Subcutaneous adipose tissue (tissue), 4 donors: Measurements from ENCODE around the gene STAU1. TPM values are rescaled to one million over a fixed set of nuclear protein-coding genes. Genes with fewer than 3 reads are reported as not detected.

Experiments used
- CTCF ChIP-seq: fragments of 450-650 bp; IDR thresholded peaks from one replicate; pipeline ENCODE4 v1.5.1; 2016; ENCODE audit warnings: low read depth, mild to moderate bottlenecking, control low read depth, antibody characterized with exemption, moderate library complexity
- total RNA-seq, 4 donors: library from RNA; depleted of rRNA; stranded (reverse); fragments of >200 nt; gene quantifications; one replicate each; pipeline ENCODE4 v1.1.0, GENCODE V29; 2016

The STAU1 gene
- total RNA-seq, 4 donors from 2014 or later = 70.4 to 89.7 (median 76.2) TPM

GRCh38 chr20:49104365-49104648 is 83.8 kb downstream of the STAU1 start:
- TF ChIP-seq CTCF = no peak

GRCh38 chr20:49103647-49104364 is 84.3 kb downstream of the STAU1 start:
- TF ChIP-seq CTCF = no peak

- TF ChIP-seq CTCF = no peak
Measured at GRCh38 chr20:49103019-49103418, 85.1 kb downstream of the STAU1 start.

- no peak for TF ChIP-seq CTCF
Measured at GRCh38 chr20:49100972-49101371, 87.2 kb downstream of the STAU1 start.

- TF ChIP-seq CTCF = no peak
Measured at GRCh38 chr20:49099011-49099410, 89.1 kb downstream of the STAU1 start.

- TF ChIP-seq CTCF = no peak
Measured at GRCh38 chr20:49098136-49098535, 90.0 kb downstream of the STAU1 start.

GRCh38 chr20:49097159-49097558 is 91.0 kb downstream of the STAU1 start:
- TF ChIP-seq CTCF = no peak
